NCI-H2227 (cell line): ENCODE measurements around the gene MEP1A.
"Not testable (repeated sequence)": the region's sequence is repeated elsewhere in the genome, so short reads cannot be mapped to it uniquely, and the experiment has no call there.

Experiments used
- DNase-seq: peaks from one replicate; lab custom pipeline; 2025; ENCODE audit not compliant: unreplicated experiment; lab: John Stamatoyannopoulos, UW

MEP1A gene, protein sequence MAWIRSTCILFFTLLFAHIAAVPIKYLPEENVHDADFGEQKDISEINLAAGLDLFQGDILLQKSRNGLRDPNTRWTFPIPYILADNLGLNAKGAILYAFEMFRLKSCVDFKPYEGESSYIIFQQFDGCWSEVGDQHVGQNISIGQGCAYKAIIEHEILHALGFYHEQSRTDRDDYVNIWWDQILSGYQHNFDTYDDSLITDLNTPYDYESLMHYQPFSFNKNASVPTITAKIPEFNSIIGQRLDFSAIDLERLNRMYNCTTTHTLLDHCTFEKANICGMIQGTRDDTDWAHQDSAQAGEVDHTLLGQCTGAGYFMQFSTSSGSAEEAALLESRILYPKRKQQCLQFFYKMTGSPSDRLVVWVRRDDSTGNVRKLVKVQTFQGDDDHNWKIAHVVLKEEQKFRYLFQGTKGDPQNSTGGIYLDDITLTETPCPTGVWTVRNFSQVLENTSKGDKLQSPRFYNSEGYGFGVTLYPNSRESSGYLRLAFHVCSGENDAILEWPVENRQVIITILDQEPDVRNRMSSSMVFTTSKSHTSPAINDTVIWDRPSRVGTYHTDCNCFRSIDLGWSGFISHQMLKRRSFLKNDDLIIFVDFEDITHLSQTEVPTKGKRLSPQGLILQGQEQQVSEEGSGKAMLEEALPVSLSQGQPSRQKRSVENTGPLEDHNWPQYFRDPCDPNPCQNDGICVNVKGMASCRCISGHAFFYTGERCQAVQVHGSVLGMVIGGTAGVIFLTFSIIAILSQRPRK

GRCh38 chr6:46793138-46793537 lies at the start of gene MEP1A:
TSS of gene MEP1A (plus strand) at chr6:46793389. CDS start at chr6:46793399, 10 bp downstream.
- no peak for DNase-seq

- no peak for DNase-seq
Measured at GRCh38 chr6:46743425-46744158, 49.6 kb upstream of the MEP1A start.

DNA sequence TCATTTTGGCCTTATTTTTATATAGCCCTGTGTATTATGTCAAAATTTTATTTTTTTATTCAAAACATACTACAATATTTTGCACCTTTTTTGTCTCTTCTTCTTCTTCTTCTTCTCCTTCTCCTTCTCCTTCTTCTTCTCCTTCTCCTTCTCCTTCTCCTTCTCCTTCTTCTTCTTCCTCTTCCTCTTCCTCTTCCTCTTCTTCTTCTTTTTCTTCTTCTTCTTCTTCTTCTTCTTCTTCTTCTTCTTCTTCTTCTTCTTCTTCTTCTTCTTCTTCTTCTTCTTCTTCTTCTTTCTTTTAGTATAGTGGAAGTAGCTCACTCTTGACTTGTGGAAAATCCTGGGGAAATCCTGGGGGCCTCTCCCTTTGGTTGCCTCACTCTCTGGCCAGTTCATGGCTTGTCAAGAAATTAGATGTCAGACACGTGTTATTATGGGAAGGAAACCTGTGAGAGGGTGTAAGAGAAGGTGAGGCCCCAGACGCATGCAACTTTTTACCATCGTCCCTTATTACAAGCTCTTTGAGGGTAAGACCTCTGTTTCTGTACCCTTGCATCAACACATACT lies 48.9 kb upstream of the MEP1A start:
- not testable (repeated sequence) for DNase-seq

DNA sequence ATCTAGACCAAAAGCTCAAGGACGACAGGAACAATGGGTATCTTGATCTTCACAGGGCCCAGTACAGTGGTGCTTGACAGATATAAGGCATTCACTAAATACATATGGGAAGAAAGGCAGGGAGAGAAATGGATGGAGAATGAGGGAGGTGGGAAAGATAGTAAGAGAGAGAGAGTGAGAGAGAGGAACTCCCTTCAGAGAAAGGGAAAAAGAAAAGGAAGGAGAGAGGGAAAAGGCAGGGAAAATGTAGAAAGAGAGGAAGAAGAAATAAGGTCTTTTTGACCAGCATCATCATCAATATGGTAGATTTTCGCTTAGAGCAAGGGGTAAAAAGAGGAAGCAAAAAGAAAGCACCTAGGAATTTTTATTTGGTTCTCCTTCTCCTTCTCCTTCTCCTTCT lies 47.2 kb upstream of the MEP1A start:
- no peak for DNase-seq

- no peak for DNase-seq
Measured at GRCh38 chr6:46746696-46747095, 46.5 kb upstream of the MEP1A start, which contains the start of gene ANKRD66. TSS of gene ANKRD66 (plus strand) at chr6:46746933. CDS start at chr6:46751949, 5,016 bp downstream.

DNA sequence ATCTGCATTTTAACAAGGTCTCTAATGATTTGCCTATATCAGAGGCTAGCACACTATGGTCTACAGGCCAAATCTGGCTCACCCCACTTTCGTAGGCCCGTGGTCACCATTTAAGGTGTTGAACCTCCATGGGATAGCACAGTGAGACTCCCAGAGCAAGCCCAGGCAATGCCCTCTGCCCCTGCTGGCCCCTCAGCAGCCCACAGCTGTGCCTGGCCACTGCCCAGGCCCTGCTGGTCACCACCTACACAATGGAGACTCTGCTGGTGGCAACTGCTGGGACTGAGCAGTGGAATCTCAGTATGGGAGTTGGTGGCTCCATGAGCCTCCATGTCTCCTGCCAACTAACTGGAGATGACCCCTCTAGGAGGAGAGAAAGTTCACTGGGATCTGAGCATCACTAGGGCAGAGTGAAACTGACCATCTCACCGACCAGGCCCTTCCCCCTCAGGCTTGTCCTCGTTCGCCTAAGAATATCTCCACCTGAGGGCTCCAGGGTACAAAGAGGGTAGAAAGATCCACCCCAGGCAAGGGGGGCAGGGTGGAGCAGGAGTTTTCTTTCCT lies 44.2 kb upstream of the MEP1A start:
- DNase-seq = no peak

DNA sequence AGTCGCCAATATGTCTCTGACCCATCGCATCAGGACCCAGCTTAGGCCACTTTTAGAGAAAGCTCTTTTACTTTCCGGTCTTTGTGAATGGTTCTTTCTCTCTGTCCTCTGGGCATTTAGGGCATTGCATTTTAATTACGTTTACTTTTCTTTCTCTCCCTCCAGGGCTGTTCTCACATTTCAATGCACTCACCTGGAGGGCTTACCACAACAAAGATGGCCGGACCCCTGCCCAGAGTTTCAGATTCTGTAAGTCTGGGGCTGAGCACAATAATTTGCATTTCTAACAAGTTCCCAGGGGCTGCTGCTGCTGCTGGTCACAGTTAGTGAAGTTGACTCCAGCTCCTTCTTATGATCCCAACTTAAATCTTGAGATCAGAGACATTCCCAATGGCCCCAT lies 43.5 kb upstream of the MEP1A start:
- no peak for DNase-seq

DNA sequence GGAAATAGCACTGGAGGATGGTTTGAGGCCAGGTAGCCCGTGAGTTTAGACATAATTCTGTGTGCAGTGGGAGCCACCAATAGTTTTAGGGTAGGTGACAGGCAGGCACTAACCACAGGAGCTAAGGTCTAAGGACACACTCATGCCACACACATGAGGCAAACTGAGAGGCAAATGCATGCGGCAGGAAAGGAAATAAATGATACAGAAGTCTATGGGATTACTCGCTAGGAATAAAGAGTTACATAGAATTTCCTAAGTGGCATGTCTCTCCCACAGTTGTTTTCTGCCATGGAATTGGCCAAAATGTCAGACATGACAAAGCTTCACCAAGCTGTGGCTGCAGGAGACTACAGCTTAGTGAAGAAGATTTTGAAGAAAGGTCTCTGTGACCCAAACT lies 41.5 kb upstream of the MEP1A start:
- DNase-seq = no peak

DNA sequence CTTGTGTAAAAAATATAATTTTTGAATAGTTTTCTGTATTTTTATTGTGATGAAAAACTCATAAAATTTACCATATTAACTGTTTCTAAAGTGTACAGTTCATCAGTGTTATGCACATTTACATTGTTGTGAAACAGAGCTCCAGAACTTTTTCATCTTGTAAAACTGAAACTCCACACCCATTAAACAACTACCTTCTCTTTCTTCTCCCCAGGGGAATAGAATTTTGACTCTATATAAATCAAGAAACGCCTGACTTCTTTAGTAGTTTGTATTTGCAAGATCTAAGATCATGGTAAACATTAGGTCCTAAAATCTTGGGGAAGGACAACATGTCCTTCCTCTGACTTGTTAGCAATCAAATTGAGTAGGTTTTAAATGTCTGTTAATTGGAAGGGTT lies 37.3 kb upstream of the MEP1A start:
- DNase-seq = no peak

- DNase-seq = no peak
Measured at GRCh38 chr6:46756469-46757213, 36.5 kb upstream of the MEP1A start.

- DNase-seq = no peak
Measured at GRCh38 chr6:46757214-46757596, 36.0 kb upstream of the MEP1A start.

- DNase-seq = no peak
Measured at GRCh38 chr6:46758960-46759753, 34.0 kb upstream of the MEP1A start.

- DNase-seq = no peak
Measured at GRCh38 chr6:46760925-46761324, 32.3 kb upstream of the MEP1A start.

- DNase-seq = no peak
Measured at GRCh38 chr6:46763466-46763865, 29.7 kb upstream of the MEP1A start.

- DNase-seq = not testable (repeated sequence)
Measured at GRCh38 chr6:46764280-46764679, 28.9 kb upstream of the MEP1A start.

DNA sequence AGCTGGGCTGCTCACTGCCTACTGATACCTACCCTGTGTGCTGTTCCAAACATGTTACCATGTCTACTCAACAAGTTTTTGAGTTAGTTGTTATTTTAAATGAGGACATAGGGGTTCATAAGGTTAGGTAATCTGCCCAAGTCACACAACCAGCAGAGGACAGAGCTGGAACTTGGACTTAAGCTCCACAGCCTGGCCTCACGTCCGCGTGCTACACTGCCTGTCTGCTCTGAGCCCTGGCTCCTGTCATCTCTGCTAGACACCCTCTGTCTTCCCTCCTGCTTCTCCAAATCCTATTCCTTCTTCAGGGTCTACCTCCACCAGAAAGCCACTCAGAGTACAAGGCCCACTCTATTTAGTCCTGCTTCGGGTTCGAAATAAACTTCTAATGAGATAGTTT lies 28.2 kb upstream of the MEP1A start:
- DNase-seq = no peak

DNA sequence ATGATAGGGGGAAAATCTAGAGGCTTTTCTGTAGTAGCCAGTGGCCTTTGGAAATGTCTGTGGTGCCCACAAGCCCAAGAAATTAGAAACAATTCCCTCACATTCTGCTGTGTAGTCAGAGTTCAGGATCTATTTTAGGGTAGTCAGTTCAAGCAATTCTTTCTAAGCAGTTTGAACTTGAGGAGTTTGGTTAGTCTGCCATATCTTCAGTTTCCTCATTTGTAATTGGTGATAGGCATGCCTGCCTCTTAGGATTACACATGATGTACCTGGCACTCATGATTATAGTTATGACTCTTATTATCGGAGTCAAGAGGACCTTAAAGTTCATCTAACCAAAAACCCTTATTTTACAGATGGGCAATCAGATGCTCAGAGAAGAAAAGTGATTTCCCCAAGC lies 21.2 kb upstream of the MEP1A start:
- DNase-seq = no peak

- no peak for DNase-seq
Measured at GRCh38 chr6:46772762-46773161, 20.4 kb upstream of the MEP1A start.

- DNase-seq = no peak
Measured at GRCh38 chr6:46773201-46773855, 19.9 kb upstream of the MEP1A start.
